ENCODE data around the gene AK5.
"Not testable (repeated sequence)": the region's sequence is repeated elsewhere in the genome, so short reads cannot be mapped to it uniquely, and the experiment has no call there.

The AK5 gene

DNA sequence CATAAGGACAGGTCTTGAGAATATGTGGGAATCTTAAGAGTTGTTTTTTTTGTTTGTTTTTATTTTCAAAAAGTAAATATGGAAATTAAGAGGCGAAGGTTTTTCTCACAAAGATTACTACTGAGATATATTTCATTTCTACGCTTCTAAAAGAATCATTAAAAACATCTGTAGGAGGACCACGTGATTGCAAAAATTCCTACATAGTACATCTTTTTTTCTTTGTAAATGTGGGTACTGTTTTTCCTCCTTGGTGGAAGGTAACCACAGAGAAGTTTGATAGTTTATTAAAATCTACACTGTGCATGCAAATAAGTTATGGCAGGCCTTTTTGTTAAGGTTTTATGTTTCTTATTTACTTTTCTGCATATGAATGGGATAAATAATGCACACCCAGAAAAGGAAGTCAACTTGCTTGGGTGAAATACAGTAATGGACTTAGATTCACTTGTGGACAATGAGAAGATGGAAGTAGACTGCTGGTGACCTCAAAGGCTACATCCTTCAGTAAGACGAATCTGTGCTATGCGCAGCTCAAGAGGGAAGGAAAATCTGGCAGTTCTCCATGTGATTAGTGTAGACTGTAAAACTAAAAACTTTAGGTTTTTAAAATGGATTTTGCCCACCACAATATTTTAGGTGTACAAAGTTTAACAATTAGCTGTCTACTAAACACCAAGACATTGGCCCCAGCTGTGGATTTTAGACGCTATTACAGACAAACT, 2.0 kb downstream of the AK5 start:
- Histone ChIP-seq H3K4me3 (peak overlapping the region in 1 of 7 experiments; percentile 48), H3K27ac (no peak overlapping the region)

DNA sequence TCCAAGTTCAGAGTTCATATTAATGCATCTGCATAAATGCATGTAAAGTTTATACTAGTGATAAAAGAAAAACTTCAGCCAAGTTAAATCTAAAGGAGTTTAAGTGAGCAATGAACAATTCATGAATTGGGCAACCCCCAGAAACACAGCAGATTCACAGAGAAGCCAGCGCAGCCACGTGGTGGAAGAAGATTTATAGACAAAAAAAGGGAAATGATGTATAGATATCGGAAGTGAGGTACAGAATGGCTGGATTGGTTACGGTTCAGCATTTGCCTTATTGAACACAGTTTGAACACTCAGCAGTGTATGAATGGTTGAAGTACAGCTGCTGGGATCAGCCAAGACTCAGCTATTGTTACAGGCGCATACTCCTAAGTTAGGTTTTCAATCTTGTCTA, 5.7 kb downstream of the AK5 start:
- no peak overlapping the region for H3K4me3 ChIP-seq
- H3K27ac ChIP-seq, result no peak overlapping the region

DNA sequence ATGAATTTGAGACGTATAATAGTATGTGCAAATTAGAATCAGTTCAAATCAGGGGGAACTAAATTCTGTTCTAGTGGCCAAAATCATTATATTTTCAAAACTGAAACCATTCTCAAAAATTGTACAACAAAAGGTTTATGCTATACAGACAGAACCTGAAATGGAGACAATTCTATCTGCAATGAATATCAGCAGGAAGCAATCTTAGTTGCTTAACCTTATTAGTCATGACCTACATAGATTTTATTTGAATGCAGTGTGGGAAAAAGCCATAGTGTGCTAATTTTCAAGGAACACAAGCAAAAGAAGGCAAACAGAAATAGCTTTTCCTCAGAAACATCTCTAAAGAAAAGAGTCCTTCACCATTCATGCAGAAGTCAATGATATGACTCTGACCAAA, 6.5 kb downstream of the AK5 start:
- Histone ChIP-seq H3K4me3 (no peak overlapping the region), H3K27ac (no peak overlapping the region)

DNA sequence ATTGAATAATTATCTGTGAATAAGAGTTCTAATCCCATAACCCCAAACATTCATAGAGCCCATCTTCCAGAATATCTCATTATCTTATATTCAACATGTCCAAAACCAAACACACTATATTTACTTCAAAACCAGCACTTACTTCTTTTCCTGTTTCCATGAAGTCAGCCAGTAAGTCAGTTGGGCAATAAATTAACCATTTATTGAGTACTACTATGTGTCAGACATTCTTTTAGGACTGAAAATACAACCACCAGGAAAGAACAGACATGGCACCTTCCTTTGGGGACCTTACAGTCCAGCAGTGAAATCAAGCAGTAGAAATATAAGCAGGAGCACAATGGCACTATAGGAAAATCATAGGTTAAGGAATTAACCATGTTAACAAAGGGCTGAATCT, 8.8 kb downstream of the AK5 start:
- Histone ChIP-seq H3K27ac (no peak overlapping the region), H3K4me3 (no peak overlapping the region)

DNA sequence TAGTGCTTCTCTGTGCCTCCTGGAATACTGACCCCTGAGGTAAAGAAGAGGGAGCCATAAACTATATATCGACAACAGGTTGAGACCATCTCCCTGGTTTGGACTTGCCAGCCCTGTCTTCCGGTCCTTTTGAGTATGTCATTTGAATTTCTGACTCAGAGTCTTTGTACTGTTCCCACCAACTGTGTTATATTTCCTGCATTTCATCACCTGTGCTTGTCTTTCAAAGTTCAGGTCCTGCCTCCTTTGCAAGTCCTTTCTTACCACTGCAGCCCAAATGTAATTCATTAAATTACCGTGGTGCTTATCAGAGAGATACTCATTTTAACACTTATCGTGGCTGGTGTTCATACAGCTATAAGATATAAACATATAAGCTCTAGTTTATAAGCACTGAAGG, 10.7 kb downstream of the AK5 start:
- H3K4me3 ChIP-seq, result no peak overlapping the region

DNA sequence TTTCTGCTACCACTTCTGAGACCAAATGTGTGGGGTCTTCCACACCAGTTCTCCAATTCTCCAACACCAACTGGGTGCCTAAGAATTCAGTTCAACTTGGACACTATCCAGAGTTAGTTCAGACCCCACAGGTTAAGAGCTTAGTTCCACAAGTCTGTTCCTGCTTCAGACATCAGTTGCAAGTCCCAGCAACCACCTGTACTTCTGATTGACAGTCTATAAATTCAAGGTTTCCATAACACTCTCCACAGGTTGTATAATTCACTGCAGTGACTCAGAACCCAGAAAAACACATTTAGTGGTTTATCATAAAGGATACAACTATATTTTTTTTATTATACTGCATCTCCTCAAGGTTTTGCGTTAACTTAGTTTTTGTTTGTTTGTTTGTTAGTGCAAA, 18.7 kb downstream of the AK5 start:
- Histone ChIP-seq H3K27ac (no peak overlapping the region), H3K4me3 (no peak overlapping the region)

More for the DNA sequence above, 10.7 kb downstream of the AK5 start:
- H3K27ac ChIP-seq, result no peak overlapping the region

DNA sequence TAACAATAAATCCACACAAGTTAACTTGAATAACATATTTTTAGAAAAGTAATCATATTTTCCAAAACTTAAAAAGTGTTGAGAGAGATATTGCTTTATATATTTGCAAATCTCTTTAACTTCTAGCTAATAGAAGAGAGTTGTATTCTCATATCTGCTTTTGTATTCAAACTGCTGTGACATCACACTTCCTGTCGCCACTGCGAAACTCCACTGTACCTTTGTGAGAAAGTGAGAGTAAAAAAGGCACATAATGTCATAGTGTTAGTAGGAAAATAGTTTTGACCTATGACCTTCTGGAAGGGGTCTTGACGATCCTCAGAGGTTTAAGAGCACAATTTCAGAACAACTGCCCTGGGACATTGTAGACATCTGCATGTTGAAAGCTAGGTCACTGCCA, 21.6 kb downstream of the AK5 start:
- H3K4me3 ChIP-seq, result no peak overlapping the region
- H3K27ac ChIP-seq, result no peak overlapping the region

DNA sequence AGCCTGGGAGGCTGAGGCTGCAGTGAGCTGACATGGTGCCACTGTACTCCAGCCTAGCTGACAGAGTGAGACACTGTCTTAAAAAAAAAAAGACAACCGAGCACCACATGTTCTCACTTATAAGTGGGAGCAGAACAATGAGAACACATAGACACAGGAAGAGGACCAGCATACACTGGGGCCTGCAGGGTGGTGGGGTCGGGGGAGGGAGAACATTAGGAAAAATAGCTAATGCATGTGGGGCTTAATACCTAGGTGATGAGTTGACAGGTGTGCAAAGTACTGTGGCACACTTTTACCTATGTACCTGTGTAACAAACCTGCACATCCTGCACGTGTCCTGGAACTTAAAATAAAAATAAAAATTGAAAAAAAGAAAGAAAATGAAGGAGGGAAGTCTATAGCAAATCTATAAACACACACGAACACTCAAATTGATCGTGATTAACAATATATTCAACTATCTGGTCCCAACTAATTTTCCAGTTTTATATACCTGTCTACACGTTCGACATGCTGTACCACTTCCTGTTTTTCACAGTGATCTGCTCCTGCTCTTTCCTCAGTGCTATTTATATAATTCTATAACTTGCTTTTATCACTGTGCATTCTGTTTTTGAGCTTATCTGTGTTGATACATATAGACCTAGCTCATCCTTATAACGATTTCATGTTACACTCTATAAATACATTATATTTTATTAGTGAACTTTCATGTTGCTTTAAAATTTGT, 27.2 kb downstream of the AK5 start:
- Histone ChIP-seq H3K4me3 (no peak overlapping the region), H3K27ac (no peak overlapping the region)

DNA sequence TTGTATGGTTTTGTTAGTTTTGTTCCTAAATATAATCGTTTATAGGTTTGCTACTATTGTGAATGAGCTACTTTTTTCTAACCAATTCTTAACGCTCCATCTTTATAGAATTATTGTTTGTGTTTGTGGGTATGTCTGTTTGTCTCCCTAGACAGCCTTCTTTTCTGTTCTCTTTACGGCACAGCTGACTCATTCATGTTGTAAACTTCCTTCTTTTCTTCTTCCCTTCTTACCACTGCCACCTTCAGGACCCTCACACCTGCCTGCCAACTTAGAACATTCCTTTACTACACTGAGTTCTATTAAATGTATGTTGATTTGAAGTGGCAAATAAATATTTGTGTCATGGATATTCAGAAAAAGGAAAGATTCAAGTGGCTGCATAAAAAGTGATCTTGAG, 29.1 kb downstream of the AK5 start:
- no peak overlapping the region for H3K27ac ChIP-seq
- H3K4me3 ChIP-seq, result no peak overlapping the region

DNA sequence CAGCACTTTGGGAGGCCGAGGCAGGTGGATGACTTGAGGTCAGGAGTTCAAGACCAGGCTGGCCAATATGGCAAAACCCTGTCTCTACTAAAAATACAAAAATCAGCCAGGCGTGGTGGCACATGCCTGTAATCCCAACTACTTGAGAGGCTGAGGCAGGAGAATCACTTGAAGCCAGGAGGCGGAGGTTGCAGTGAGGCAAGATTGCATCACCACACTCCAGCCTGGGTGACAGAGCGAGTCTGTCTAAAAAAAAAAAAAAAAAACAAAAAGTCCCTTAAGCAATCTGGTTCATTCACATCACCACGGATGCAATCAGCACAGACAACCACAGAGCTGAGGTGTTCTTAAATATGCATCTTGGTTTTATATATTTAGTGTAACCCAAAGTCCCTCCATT, 30.5 kb downstream of the AK5 start:
- H3K27ac ChIP-seq, H3K4me3 ChIP-seq: not testable (repeated sequence)

DNA sequence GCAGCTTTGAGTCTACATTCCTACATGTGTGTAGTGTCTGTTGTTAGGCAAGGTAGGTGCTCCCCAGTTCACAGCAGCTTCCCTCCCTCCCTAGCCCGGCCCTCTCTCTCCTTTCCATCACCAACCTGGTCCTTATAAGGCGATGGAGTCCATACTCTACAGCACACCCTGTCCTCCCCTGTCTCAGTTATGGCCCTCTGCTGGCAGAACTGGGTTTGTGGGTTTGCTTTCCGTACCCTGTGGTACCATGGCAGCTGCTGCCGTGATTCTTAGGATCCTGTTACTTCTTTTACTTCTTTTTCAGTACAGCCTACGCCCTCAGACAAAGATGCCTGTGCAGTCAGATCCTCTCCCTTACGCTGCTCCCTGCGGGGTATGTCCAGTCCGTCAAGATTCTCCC, 31.7 kb downstream of the AK5 start:
- H3K4me3 ChIP-seq, result no peak overlapping the region
- no peak overlapping the region for H3K27ac ChIP-seq

DNA sequence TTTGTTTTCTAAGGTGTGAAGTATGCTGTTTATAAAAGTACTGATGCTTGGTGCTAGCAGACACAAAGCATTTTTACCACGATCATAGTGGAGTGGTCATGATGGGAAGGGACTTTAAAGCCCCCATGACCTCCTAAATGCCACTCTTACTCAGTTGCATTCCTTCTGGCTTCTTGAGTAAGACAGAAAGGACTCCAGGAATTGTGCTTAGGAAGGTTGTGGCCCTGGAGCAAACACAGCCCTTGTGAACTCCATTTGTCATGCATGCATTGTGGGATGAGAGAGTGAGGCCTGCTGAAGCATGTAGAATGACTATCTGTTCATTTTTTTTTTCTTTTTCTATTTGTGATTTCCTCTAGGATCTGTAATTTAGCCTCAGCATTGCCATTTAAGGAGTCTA, 34.2 kb downstream of the AK5 start:
- no peak overlapping the region for H3K4me3 ChIP-seq
- no peak overlapping the region for H3K27ac ChIP-seq

DNA sequence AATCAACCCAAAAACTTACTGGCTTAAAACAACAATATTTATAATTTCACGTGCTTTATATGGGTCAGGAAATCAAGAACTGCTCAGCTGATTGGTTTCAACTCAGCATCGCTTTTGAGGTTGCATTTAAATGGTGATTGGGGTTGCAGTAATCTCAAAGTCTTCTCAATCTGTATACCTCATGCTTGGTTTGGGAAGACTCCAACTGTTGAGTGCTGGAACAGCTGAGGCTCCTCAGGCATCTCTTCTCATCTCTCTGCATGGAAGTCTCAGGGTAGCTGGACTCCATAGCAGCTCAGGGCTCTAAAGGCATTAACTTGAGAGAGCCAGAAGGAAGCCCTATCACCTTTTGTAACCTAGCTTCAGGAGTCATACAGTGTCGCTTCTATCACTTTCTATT, 35.1 kb downstream of the AK5 start:
- no peak overlapping the region for H3K27ac ChIP-seq
- no peak overlapping the region for H3K4me3 ChIP-seq

DNA sequence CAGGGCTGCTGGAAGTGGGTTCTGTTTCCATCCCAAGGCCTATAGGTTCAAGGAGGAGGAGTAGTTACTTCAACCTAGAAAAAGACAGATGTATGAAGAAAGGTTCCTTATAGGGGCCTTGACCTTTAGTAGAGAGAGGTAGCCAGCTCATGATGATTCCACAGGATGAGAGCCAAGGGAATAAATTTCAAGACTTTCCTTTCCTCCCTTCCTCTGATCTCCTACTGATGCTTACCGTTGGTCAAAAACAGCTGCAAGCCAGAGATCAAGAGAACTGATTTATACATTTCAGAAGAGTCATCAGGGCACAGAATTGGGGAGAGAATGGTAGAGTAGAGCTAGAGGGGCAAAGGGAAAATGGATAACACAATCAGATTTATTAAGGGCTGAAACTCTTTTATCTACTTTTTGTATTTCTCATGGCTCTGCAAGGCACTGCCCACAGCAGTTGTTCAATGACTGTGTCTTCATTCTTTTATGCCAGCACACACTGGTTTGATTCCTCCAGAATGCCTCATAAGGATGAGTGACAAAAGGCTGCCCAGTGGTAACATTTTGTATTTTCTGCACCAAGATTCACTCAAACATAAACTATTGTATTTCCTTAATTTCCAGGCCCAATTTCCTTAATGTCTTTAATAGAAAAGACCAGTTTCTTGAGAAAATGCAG, 37.4 kb downstream of the AK5 start:
- no peak overlapping the region for H3K4me3 ChIP-seq
- no peak overlapping the region for H3K27ac ChIP-seq

DNA sequence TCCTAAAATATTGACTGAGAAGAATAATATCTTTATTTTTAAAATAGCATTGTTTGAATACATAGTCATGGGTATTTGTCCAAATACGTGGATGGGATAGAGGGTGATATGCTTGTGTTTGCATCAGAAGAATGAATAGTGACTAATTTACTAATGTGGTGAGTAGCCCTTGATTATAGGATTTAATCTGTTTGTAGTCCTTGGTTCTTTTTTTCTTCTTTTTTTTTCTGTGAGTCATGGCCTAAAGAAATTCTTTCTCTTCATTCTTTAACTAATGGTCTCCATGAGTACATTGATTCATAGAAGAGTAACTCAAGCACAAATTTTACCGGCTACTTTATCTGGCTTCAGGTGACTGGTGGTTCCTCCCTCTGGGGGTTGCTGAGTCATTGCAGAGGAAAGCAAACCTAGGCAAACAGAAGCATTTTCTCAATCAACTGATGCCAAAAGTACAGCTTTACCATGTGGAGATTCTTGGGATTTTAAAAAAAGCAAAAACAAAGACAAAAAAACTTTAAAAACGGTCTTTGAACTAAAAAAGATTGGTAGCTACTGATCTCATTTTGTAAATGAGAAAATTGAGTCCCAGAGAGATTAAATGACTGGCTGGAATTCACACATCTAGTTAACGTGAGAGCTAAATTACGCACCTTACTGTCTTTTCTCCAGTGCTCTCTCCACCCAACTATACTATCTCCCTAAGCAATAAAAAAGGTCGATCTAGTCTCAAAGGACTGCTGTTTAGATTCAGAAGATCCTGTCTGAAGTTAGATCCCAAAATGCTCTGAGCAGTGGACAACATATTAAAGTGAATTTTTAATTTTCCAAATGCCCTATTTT, 40.5 kb downstream of the AK5 start:
- H3K27ac ChIP-seq, result no peak overlapping the region
- H3K4me3 ChIP-seq, result no peak overlapping the region

DNA sequence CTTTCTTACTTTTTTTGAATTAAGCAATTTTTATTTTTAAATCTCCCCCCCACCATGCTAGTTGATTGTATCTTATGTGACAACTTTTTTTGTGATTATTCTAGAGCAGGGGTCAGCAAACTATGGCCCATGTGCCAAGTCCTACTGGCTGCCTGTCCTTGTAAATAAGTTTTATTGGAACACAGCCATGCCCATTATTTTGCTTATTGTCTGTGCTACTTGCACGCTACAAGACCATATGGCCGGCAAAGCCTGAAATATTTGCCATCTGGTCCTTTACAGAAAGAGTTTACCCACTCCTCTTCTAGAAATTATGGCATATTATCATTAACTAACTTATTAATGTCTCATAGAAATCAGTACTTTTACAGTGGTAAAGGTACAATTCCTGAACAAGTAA, 51.7 kb downstream of the AK5 start:
- Histone ChIP-seq H3K4me3 (no peak overlapping the region), H3K27ac (no peak overlapping the region)

DNA sequence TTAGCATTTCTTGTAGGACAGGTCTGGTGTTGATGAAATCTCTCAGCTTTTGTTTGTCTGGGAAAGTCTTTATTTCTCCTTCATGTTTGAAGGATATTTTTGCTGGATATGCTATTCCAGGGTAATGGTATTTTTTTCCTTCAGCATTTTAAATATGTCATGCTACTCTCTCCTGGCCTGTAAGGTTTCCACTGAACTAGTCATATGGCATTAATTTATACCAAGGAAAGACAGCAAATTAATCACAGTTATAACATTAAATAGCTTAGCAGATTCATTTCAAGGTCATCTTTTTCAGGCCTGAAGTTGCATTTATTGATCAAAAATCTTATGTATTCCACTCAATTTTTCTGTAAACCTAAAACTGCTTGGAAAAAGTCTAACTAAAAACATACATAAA, 54.9 kb downstream of the AK5 start:
- Histone ChIP-seq H3K27ac (no peak overlapping the region), H3K4me3 (no peak overlapping the region)

DNA sequence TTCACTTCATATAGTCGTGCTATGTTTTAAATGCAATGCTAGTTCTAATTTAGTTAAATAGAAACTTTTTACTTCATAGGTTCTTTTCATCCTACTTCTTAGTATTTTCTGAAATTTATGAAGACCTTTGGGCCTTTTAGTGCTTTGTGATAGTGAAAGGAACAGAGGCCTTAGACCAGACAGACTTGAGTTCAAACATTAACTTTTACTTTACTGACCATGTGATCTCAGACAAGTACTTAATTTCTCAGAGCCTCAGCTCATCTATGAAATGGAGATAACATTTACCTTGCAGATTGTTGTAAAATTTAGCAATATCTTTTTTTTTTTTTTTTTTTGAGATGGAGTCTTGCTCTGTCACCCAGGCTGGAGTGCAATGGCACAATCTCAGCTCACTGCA, 57.5 kb downstream of the AK5 start:
- Histone ChIP-seq H3K4me3 (no peak overlapping the region), H3K27ac (no peak overlapping the region)

DNA sequence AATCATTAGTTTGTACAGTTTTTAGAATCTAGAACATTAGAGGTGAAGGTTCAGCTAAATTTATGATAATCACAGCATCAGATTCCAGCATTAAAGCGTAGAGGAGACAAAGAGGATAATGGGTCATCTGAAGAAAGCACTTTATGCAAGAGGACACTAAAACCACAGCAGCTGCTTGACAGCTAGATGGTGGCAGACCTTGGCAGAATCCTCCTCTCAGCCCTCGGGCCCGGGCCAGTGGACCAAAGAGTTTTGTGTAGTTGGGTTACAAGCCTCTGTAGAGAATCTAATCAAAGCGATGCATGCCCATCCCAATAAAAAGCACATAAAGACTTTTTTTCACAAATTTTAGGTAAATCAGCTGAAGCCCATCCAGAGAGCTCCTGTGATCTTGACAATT, 59.4 kb downstream of the AK5 start:
- Histone ChIP-seq H3K4me3 (no peak overlapping the region), H3K27ac (no peak overlapping the region)

DNA sequence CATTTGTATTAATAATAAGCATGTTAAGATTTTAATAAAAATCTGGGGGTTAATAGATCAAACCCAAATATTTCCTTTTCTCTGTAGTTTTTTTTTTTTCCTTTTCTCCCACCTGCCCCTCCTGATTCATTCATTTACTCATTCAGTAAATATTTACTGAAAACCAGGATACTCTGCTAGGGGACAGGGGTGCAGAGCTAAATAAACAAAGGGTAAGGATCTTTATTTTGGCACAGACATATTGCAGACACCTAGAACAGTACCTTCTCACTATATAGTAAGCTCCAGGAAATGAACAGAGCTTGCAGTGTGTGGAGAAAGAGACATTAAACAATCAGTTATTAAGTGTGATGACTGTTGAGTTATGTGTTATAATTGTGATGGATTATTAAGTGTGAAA, 60.9 kb downstream of the AK5 start:
- no peak overlapping the region for H3K27ac ChIP-seq
- H3K4me3 ChIP-seq, result no peak overlapping the region
